ENCODE data around the gene TM4SF20. TPM values are rescaled to one million over a fixed set of nuclear protein-coding genes. Genes with fewer than 3 reads are reported as not detected.
"Not testable (repeated sequence)": the region's sequence is repeated elsewhere in the genome, so short reads cannot be mapped to it uniquely, and the experiment has no call there.

TM4SF20 gene
- total RNA-seq, 1 experiment from 2014 or later: not detected

GRCh38 chr2:227389231-227389630, 10.1 kb upstream of the TM4SF20 start:
- CTCF ChIA-PET: no interaction called here
- POLR2A ChIA-PET (ENCODE audit: low non-redundant PET): no interaction called here
- no peaks in the 10 kb centered on the region for H3K9me3 ChIP-seq (ENCODE audit: low read depth, low read length, poor library complexity, severe bottlenecking)
- no peak overlapping the region for H3K4me3 ChIP-seq (ENCODE audit: low read depth, low read length, poor library complexity, severe bottlenecking)
- intact Hi-C loops (cut with micrococcal nuclease; ENCODE audit: unreplicated experiment): no loop called here
- no peaks in the 10 kb centered on the region for H3K27me3 ChIP-seq (replicated peaks; ENCODE audit: insufficient read depth, low read depth, low read length, poor library complexity)
- H3K4me1 ChIP-seq (ENCODE audit: insufficient read depth, low read length, poor library complexity, severe bottlenecking): peaks cover 3% of the 10 kb centered on the region
- no peak for TF ChIP-seq EZH2 (IDR thresholded peaks at IDR 0.05; ENCODE audit: borderline replicate concordance, low read depth, low read length, poor library complexity, severe bottlenecking)
- TF ChIP-seq, protein P1, sequence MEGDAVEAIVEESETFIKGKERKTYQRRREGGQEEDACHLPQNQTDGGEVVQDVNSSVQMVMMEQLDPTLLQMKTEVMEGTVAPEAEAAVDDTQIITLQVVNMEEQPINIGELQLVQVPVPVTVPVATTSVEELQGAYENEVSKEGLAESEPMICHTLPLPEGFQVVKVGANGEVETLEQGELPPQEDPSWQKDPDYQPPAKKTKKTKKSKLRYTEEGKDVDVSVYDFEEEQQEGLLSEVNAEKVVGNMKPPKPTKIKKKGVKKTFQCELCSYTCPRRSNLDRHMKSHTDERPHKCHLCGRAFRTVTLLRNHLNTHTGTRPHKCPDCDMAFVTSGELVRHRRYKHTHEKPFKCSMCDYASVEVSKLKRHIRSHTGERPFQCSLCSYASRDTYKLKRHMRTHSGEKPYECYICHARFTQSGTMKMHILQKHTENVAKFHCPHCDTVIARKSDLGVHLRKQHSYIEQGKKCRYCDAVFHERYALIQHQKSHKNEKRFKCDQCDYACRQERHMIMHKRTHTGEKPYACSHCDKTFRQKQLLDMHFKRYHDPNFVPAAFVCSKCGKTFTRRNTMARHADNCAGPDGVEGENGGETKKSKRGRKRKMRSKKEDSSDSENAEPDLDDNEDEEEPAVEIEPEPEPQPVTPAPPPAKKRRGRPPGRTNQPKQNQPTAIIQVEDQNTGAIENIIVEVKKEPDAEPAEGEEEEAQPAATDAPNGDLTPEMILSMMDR (conservative IDR thresholded peaks at IDR 0.05; ENCODE audit: low read depth, low read length): no peak
- no peak overlapping the region for H3K27ac ChIP-seq (ENCODE audit: low read depth, low read length, poor library complexity, severe bottlenecking)
- no peak for DNase-seq (ENCODE audit: low spot score)
- H3K36me3 ChIP-seq (ENCODE audit: insufficient read depth, low read length, poor library complexity, severe bottlenecking): no peaks in the 10 kb centered on the region
- no TSS peak for BruUV-seq (replicated peaks)

DNA sequence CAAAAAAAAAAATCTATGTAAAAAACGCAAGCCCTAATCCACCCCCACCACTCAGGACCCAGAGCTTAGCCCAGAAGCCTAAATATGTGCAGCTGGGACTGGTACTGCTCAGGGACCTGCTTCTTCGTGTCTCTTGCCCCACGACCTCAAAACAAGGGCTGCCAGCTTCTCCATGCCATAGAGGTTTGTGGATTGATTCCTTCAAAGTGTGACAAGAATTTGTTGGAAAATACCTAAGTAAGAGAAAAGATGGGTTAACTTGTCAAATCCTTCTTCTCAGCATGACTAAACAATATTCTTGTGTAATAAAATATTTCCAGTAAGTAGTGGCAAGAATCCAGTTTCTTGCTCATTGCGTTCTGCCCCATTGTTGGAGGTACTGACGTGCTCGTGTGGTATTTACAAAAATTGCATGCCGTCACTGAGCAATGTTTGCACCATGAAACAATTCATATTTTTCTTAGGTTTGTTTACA, 9.5 kb upstream of the TM4SF20 start:
- BruUV-seq (replicated peaks): no TSS peak
- Histone ChIP-seq H3K9me3 (ENCODE audit: low read depth, low read length, poor library complexity, severe bottlenecking) (no peaks in the 10 kb centered on the region), H3K4me1 (ENCODE audit: insufficient read depth, low read length, poor library complexity, severe bottlenecking) (peaks cover 3% of the 10 kb centered on the region), H3K36me3 (ENCODE audit: insufficient read depth, low read length, poor library complexity, severe bottlenecking) (no peaks in the 10 kb centered on the region), H3K27me3 (replicated peaks; ENCODE audit: insufficient read depth, low read depth, low read length, poor library complexity) (no peaks in the 10 kb centered on the region), H3K4me3 (ENCODE audit: low read depth, low read length, poor library complexity, severe bottlenecking) (no peak overlapping the region), H3K27ac (ENCODE audit: low read depth, low read length, poor library complexity, severe bottlenecking) (no peak overlapping the region)
- POLR2A ChIA-PET (ENCODE audit: low non-redundant PET): no interaction called here
- no peak for TF ChIP-seq EZH2 (IDR thresholded peaks at IDR 0.05; ENCODE audit: borderline replicate concordance, low read depth, low read length, poor library complexity, severe bottlenecking)
- DNase-seq (ENCODE audit: low spot score): no peak
- CTCF ChIA-PET: no interaction called here
- intact Hi-C loops (cut with micrococcal nuclease; ENCODE audit: unreplicated experiment): no loop called here

GRCh38 chr2:227387583-227387982, 8.5 kb upstream of the TM4SF20 start, which contains the start of gene SCYGR1:
Gene SCYGR1 (minus strand): TSS chr2:227387949. CDS start chr2:227387949, 0 bp downstream.
- H3K4me3 ChIP-seq (ENCODE audit: low read depth, low read length, poor library complexity, severe bottlenecking); H3K27me3 ChIP-seq (replicated peaks; ENCODE audit: insufficient read depth, low read depth, low read length, poor library complexity); H3K9me3 ChIP-seq (ENCODE audit: low read depth, low read length, poor library complexity, severe bottlenecking); POLR2A ChIA-PET (ENCODE audit: low non-redundant PET); H3K36me3 ChIP-seq (ENCODE audit: insufficient read depth, low read length, poor library complexity, severe bottlenecking); CTCF ChIA-PET; DNase-seq (ENCODE audit: low spot score); BruUV-seq (replicated peaks); H3K4me1 ChIP-seq (ENCODE audit: insufficient read depth, low read length, poor library complexity, severe bottlenecking); intact Hi-C loops (cut with micrococcal nuclease; ENCODE audit: unreplicated experiment); H3K27ac ChIP-seq (ENCODE audit: low read depth, low read length, poor library complexity, severe bottlenecking): not testable (repeated sequence)

DNA sequence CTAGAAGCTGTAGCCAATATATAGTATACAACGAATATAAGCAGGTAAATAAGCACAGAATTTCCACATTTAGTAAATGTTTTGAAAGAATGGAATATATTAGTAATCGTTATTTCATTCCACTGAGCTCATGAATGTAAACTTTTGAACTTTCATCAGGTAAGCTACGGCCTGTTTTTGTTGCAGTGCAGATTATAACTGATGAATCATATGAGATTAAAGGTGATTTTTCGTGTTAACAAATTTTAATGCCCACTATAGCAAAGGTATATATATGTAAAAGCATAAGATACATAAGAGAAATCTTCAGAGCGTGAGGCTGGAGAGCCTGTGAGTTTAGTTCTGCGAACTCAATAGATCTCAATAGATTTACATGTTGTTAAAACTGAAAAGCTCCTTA, 7.5 kb upstream of the TM4SF20 start:
- BruUV-seq (replicated peaks): no TSS peak
- no peak overlapping the region for H3K4me3 ChIP-seq (ENCODE audit: low read depth, low read length, poor library complexity, severe bottlenecking)
- H3K9me3 ChIP-seq (ENCODE audit: low read depth, low read length, poor library complexity, severe bottlenecking): no peaks in the 10 kb centered on the region
- peaks cover 3% of the 10 kb centered on the region for H3K4me1 ChIP-seq (ENCODE audit: insufficient read depth, low read length, poor library complexity, severe bottlenecking)
- CTCF ChIA-PET: no interaction called here
- DNase-seq (ENCODE audit: low spot score): no peak
- H3K27ac ChIP-seq (ENCODE audit: low read depth, low read length, poor library complexity, severe bottlenecking): no peak overlapping the region
- intact Hi-C loops (cut with micrococcal nuclease; ENCODE audit: unreplicated experiment): no loop called here
- no peaks in the 10 kb centered on the region for H3K36me3 ChIP-seq (ENCODE audit: insufficient read depth, low read length, poor library complexity, severe bottlenecking)
- H3K27me3 ChIP-seq (replicated peaks; ENCODE audit: insufficient read depth, low read depth, low read length, poor library complexity): no peaks in the 10 kb centered on the region
- POLR2A ChIA-PET (ENCODE audit: low non-redundant PET): interaction anchor here (0.6 kb wide), 1 partner anchor 1067 kb away, joined by 4 read pairs; no protein-coding TSS in a partner anchor
- TF ChIP-seq, protein P1 (conservative IDR thresholded peaks at IDR 0.05; ENCODE audit: low read depth, low read length): no peak
- no peak for TF ChIP-seq EZH2 (IDR thresholded peaks at IDR 0.05; ENCODE audit: borderline replicate concordance, low read depth, low read length, poor library complexity, severe bottlenecking)

Measured in A673 (cell line).